T-helper 2 cell treated with Interferon-gamma antibody and Interleukin-4, amounts not matched to agents 5 μg/mL and 100 μg/mL, for 36 hours (primary cell): ENCODE data around the gene MDN1.
A peak's percentile ranks its signal among the peaks of the same experiment; 100 is the strongest.
"Not testable (repeated sequence)": the region's sequence is repeated elsewhere in the genome, so short reads cannot be mapped to it uniquely, and the experiment has no call there.

Experiments
- DNase-seq: peaks from one replicate; pipeline ENCODE4 v3.0.0; 2021; ENCODE audit warnings: low spot score
- H3K27ac Mint-ChIP-seq: one replicate; pipeline ENCODE4 v1.8.0; 2021; ENCODE audit warnings: mild to moderate bottlenecking, mixed read lengths
- H3K27me3 Mint-ChIP-seq: one replicate; pipeline ENCODE4 v1.8.0; 2021; ENCODE audit warnings: low read depth, mixed read lengths
- H3K36me3 Mint-ChIP-seq: one replicate; pipeline ENCODE4 v1.8.0; 2021; ENCODE audit warnings: low read depth, mixed read lengths
- H3K4me1 Mint-ChIP-seq: one replicate; pipeline ENCODE4 v1.8.0; 2021; ENCODE audit warnings: low read depth, mixed read lengths
- H3K4me3 Mint-ChIP-seq: one replicate; pipeline ENCODE4 v1.8.0; 2022; ENCODE audit warnings: mild to moderate bottlenecking, moderate library complexity, mixed read lengths
- H3K9me3 Mint-ChIP-seq: one replicate; pipeline ENCODE4 v1.8.0; 2021; ENCODE audit warnings: mixed read lengths

Gene MDN1

GRCh38 chr6:89799096-89799495 is 20.5 kb downstream of the MDN1 start:
- DNase-seq: no peak
- Mint-ChIP-seq H3K4me1 (peaks cover 17% of the 10 kb centered on the region), H3K36me3 (peaks cover 36% of the 10 kb centered on the region), H3K9me3 (no peaks in the 10 kb centered on the region), H3K27ac (no peak overlapping the region), H3K27me3 (no peaks in the 10 kb centered on the region), H3K4me3 (no peak overlapping the region)

DNA sequence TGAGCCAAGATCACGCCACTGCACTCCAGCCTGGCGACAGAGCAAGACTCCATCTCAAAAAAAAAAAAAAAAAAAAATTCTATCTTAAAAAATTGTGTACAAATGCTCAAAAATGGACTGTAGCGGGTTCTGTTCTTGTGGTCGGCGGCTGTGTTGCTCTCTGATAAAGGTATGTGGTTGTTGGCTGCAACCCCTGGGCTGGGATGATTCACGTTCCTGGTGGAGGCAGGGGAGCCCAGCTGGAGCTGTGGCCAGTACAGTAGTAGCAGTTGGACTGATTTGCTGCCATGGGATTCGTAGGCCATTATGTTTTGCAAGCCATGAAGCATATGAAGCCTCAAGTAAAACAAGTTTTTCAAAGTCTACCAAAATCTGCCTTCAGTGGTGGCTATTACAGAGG is 22.3 kb downstream of the MDN1 start:
- H3K27ac Mint-ChIP-seq: no peak overlapping the region
- H3K4me1 Mint-ChIP-seq: peaks cover 30% of the 10 kb centered on the region
- no peaks in the 10 kb centered on the region for H3K9me3 Mint-ChIP-seq
- H3K36me3 Mint-ChIP-seq: peaks cover 44% of the 10 kb centered on the region
- H3K4me3 Mint-ChIP-seq: no peak overlapping the region
- DNase-seq: no peak
- H3K27me3 Mint-ChIP-seq: no peaks in the 10 kb centered on the region

DNA sequence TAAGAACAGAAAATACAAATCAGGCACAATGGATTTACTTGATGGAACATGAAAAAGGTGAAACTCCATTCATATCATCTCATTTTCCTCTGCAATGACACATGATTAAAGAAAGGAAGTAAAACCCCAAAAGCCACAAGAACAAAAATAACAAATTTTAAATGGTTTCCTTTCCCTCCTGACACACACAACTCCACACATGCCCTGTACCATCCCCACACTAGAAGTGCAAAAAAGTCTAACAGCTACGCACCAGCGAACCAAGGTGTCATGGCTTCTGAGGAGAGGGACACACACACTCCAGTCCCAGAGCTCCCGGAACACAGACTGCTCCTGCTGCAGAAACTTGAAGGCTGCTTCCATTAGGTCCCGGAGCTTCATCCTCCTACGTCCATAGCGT is 25.3 kb downstream of the MDN1 start:
- H3K27ac Mint-ChIP-seq: peak overlapping the region; percentile 76
- no peaks in the 10 kb centered on the region for H3K27me3 Mint-ChIP-seq
- peak; percentile 7 for DNase-seq
- peaks cover 38% of the 10 kb centered on the region for H3K36me3 Mint-ChIP-seq
- no peaks in the 10 kb centered on the region for H3K9me3 Mint-ChIP-seq
- peaks cover 30% of the 10 kb centered on the region for H3K4me1 Mint-ChIP-seq
- peak overlapping the region; percentile 74 for H3K4me3 Mint-ChIP-seq

DNA sequence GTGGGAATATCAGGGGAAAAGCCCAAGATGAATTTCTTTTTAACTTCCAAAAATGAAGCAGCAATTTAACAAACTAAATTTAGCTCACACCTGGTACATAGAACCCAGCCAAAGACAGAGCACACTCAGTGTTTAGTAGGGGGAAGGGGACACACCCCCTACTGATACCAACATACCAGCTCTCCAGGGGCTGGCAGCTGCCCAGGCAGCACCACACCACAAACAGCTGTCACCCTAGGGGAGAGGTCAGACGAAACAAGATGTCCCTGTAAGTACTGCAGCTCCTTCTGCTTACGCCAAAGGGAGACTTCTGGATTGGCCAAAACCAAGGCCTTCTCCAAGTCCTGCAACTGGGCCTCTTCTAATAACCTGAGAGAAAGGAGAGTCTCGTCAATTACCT is 26.0 kb downstream of the MDN1 start:
- DNase-seq: no peak
- H3K36me3 Mint-ChIP-seq: peaks cover 40% of the 10 kb centered on the region
- peak overlapping the region; percentile 76 for H3K27ac Mint-ChIP-seq
- H3K9me3 Mint-ChIP-seq: no peaks in the 10 kb centered on the region
- peak overlapping the region; percentile 74 for H3K4me3 Mint-ChIP-seq
- peaks cover 30% of the 10 kb centered on the region for H3K4me1 Mint-ChIP-seq
- no peaks in the 10 kb centered on the region for H3K27me3 Mint-ChIP-seq

GRCh38 chr6:89792881-89793280 is 26.7 kb downstream of the MDN1 start:
- Mint-ChIP-seq H3K27ac (peak overlapping the region; percentile 76), H3K4me1 (peaks cover 30% of the 10 kb centered on the region), H3K9me3 (no peaks in the 10 kb centered on the region), H3K4me3 (peak overlapping the region; percentile 66), H3K27me3 (no peaks in the 10 kb centered on the region), H3K36me3 (peaks cover 45% of the 10 kb centered on the region)
- peak; percentile 14 for DNase-seq

DNA sequence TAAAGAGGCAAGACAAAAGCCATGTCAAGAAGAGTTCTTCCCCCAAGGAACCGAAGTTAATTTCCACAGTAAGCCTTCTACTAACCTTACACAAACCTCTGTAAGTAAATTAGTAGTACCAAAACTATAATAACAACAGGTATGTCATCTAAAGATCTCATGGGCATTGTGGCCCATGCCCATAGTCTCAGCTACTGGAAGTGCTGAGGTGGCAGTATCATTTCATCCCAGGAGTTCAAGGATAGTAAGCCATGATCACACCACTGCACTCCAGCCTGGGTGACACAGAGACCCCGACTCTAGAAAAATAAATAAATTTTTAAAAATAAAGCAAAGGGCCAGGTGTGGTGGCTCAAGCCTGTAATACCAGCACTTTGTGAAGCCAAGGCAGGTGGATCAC is 29.2 kb downstream of the MDN1 start:
- Mint-ChIP-seq H3K4me3 (no peak overlapping the region), H3K36me3 (peaks cover 48% of the 10 kb centered on the region), H3K9me3 (no peaks in the 10 kb centered on the region), H3K27ac (no peak overlapping the region), H3K4me1 (peaks cover 26% of the 10 kb centered on the region), H3K27me3 (no peaks in the 10 kb centered on the region)
- no peak for DNase-seq

DNA sequence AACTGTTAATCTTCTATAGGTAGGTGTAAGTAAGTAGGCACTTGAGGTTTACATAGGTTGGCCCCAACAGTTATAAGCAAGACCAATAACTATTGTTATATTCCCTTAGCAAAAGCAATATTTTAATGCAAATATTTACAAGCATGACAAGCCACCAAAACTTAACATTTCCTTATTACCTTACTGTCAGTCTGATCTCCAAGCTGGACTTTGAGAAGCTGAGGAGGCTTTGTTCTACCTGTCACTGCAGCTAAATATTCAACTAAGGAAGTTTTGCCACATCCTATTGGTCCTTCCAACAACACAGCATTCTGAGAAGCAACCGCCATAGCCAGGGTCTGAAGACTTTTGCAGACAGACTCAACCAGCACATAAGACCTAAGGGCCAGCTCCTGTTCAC is 29.6 kb downstream of the MDN1 start:
- no peak for DNase-seq
- no peak overlapping the region for H3K27ac Mint-ChIP-seq
- no peak overlapping the region for H3K4me3 Mint-ChIP-seq
- peaks cover 48% of the 10 kb centered on the region for H3K36me3 Mint-ChIP-seq
- peaks cover 22% of the 10 kb centered on the region for H3K4me1 Mint-ChIP-seq
- no peaks in the 10 kb centered on the region for H3K9me3 Mint-ChIP-seq
- H3K27me3 Mint-ChIP-seq: no peaks in the 10 kb centered on the region

DNA sequence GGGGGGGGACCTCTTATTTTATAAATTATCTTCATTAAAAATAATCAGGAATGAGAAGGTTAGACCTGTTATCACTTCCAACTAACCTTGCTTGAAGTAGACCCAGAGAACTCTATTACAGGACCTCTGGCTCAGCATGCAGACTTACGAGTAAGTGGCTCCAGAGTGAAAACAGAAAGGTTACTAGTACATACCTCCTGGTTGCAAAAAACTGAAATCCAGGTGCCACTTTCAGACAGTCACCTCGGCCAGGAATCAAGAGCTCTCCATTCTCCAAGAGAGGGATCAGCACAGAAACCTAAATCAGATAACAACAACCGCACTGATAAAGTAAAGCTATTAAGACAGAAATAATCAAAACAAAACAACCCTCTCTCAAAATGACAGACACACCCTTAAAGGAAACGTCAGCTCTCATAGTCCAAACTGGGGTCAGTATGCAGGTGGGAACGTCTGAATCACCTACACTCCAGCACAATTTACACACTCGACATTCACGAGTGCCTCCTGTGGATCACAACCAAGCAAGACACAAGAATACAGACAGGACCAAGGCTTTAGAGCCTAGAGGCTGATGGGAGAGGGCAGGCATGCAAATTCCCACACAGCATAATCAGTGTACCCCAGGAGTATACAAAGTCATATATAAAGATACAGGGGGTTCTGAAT is 31.8 kb downstream of the MDN1 start:
- peaks cover 6% of the 10 kb centered on the region for H3K9me3 Mint-ChIP-seq
- no peak overlapping the region for H3K4me3 Mint-ChIP-seq
- H3K4me1 Mint-ChIP-seq: no peaks in the 10 kb centered on the region
- H3K27me3 Mint-ChIP-seq: no peaks in the 10 kb centered on the region
- peaks cover 48% of the 10 kb centered on the region for H3K36me3 Mint-ChIP-seq
- no peak for DNase-seq
- H3K27ac Mint-ChIP-seq: no peak overlapping the region

GRCh38 chr6:89786970-89787369 is 32.6 kb downstream of the MDN1 start:
- H3K36me3 Mint-ChIP-seq: peaks cover 48% of the 10 kb centered on the region
- no peak overlapping the region for H3K4me3 Mint-ChIP-seq
- H3K9me3 Mint-ChIP-seq: peaks cover 6% of the 10 kb centered on the region
- no peak for DNase-seq
- H3K27ac Mint-ChIP-seq: no peak overlapping the region
- no peaks in the 10 kb centered on the region for H3K27me3 Mint-ChIP-seq
- H3K4me1 Mint-ChIP-seq: no peaks in the 10 kb centered on the region

DNA sequence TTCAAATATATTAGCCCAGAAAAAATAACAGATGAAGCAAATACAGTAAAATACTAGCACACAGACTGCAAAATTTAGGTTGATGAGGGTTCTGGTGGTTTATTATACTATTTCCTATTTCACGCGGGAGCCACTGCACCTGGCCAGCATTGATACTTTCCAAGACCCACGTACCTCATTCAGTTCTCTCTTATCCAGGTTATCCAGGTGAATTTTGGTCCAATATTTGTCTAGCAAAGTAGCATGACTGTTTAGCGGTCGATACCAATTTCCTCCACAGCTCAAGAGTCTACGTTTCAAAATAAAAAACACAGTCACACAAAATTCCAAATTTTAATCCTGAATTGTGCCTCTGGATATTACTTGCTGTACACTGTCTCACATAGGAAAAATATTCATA is 34.8 kb downstream of the MDN1 start:
- DNase-seq: no peak
- H3K27me3 Mint-ChIP-seq: no peaks in the 10 kb centered on the region
- peaks cover 66% of the 10 kb centered on the region for H3K36me3 Mint-ChIP-seq
- H3K9me3 Mint-ChIP-seq: peaks cover 6% of the 10 kb centered on the region
- no peaks in the 10 kb centered on the region for H3K4me1 Mint-ChIP-seq
- no peak overlapping the region for H3K27ac Mint-ChIP-seq
- no peak overlapping the region for H3K4me3 Mint-ChIP-seq

GRCh38 chr6:89783293-89783692 is 36.3 kb downstream of the MDN1 start:
- not testable (repeated sequence) for H3K4me1 Mint-ChIP-seq, H3K9me3 Mint-ChIP-seq, H3K27ac Mint-ChIP-seq, H3K27me3 Mint-ChIP-seq, H3K4me3 Mint-ChIP-seq, DNase-seq
- H3K36me3 Mint-ChIP-seq: peaks cover 65% of the 10 kb centered on the region

DNA sequence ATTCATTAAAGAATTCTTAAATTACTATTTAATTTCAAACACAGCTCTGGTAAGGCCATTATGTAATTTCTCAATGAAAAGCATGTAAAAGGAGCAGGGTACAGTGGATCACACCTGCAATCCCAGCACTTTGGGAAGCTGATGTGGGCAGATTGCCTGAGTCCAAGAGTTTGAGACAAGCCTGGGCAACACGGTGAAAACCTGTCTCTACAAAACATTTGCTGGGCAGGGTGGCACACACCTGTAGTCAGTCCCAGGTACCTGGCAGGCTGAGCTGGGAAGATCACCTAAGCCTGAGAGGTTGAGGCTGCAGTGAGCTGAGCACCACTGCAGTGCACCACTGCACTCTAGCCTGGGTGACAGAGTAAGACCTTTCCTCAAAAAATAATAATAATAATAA is 37.4 kb downstream of the MDN1 start:
- H3K27me3 Mint-ChIP-seq: no peaks in the 10 kb centered on the region
- no peaks in the 10 kb centered on the region for H3K4me1 Mint-ChIP-seq
- no peak overlapping the region for H3K4me3 Mint-ChIP-seq
- no peak overlapping the region for H3K27ac Mint-ChIP-seq
- DNase-seq: no peak
- H3K36me3 Mint-ChIP-seq: peaks cover 63% of the 10 kb centered on the region
- H3K9me3 Mint-ChIP-seq: peaks cover 6% of the 10 kb centered on the region

- peaks cover 6% of the 10 kb centered on the region for H3K9me3 Mint-ChIP-seq
- no peaks in the 10 kb centered on the region for H3K4me1 Mint-ChIP-seq
- no peak for DNase-seq
- no peak overlapping the region for H3K27ac Mint-ChIP-seq
- H3K27me3 Mint-ChIP-seq: no peaks in the 10 kb centered on the region
- no peak overlapping the region for H3K4me3 Mint-ChIP-seq
- H3K36me3 Mint-ChIP-seq: peaks cover 62% of the 10 kb centered on the region
Measured at GRCh38 chr6:89781070-89782034, 38.2 kb downstream of the MDN1 start.

DNA sequence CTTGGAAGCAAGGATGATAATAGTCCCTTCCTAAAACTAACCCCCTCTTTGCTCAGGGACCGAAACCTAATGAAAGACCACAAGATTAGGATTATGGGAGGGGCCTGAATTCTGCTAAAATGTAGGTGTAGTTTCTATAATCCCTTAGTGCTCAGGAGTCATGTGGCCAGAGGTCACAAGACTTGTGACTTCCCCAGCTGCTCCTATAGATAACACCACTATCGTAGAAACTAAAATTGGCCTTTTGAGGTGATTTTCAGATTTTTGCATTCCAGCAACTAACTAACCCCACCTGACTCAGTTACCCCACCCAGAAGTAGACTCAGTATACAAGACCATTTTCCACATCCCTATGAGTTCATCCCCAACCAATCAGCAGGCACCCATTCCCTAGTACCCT is 42.1 kb downstream of the MDN1 start:
- no peaks in the 10 kb centered on the region for H3K4me1 Mint-ChIP-seq
- H3K27me3 Mint-ChIP-seq: no peaks in the 10 kb centered on the region
- no peak for DNase-seq
- no peaks in the 10 kb centered on the region for H3K9me3 Mint-ChIP-seq
- H3K36me3 Mint-ChIP-seq: peaks cover 55% of the 10 kb centered on the region
- H3K4me3 Mint-ChIP-seq: no peak overlapping the region
- H3K27ac Mint-ChIP-seq: no peak overlapping the region
